ENCODE data around the gene BOC. TPM values are rescaled to one million over a fixed set of nuclear protein-coding genes. Genes with fewer than 3 reads are reported as not detected.

BOC gene
- total RNA-seq, 2 donors from 2014 or later = 23.4 to 33.4 TPM

DNA sequence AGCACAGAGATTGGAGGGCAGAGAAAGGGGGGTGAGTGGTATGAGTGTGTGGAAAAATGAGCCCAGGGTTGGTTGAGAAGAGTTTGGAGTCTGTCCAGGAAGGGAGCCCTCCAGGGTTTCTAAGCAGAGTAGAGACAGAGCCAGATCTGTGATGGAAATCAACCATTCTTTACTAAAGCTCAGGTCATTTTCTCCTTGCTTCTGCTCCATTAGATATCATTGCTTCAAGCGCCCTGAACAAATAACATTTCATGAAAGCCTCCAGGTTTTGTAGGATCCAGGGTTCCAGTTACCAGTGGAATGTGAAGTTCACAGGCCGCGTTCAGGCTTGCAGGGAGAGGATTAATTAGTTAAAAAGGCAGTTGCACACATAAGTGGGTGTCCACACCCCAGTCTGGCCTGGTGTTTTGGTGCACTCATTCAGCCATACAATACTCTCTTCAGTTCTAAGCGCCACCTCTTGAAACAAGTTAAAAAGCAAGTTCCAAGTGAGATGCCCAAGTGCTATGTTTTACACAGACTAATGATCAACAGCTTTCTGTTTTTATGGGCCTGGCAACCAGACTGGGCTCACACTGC, 16.4 kb upstream of the BOC start:
- Histone ChIP-seq H3K4me1 (ENCODE audit: control insufficient read depth in 1 of 2, low read depth in 2 of 2) (peaks cover 7 to 10% of the 10 kb centered on the region in 2 donors), H3K27me3 (replicated peaks; ENCODE audit: insufficient read depth) (no peaks in the 10 kb centered on the region), H3K4me3 (no peak overlapping the region), H3K9me3 (no peaks in the 10 kb centered on the region), H3K27ac (no peak overlapping the region), H3K36me3 (no peaks in the 10 kb centered on the region)
- ATAC-seq (ENCODE audit: insufficient number of reproducible peaks, low FRiP score, low read depth) (no peak), DNase-seq (ENCODE audit: low spot score) (no peak)
- TF ChIP-seq, protein P1, sequence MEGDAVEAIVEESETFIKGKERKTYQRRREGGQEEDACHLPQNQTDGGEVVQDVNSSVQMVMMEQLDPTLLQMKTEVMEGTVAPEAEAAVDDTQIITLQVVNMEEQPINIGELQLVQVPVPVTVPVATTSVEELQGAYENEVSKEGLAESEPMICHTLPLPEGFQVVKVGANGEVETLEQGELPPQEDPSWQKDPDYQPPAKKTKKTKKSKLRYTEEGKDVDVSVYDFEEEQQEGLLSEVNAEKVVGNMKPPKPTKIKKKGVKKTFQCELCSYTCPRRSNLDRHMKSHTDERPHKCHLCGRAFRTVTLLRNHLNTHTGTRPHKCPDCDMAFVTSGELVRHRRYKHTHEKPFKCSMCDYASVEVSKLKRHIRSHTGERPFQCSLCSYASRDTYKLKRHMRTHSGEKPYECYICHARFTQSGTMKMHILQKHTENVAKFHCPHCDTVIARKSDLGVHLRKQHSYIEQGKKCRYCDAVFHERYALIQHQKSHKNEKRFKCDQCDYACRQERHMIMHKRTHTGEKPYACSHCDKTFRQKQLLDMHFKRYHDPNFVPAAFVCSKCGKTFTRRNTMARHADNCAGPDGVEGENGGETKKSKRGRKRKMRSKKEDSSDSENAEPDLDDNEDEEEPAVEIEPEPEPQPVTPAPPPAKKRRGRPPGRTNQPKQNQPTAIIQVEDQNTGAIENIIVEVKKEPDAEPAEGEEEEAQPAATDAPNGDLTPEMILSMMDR (IDR thresholded peaks at IDR 0.05) = no peak

DNA sequence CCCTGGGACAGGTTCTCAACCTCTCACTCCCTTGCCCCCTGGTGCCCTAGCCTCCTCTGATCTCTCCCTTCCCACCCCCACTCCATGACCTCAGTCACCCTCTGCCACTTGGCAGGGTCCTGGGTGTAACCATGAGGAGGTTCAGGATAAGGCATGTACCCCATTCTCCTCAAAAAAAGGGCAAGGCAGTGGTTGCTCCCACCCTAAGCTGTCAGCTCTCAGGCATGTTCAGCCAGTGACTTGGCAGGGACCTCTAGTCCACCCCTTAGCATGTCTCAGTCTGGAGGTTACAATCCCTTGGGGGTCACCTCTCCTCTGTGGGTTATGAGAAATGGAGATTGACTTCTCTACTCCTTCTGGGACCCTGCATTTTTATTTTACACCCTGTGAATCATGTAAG, 11.0 kb upstream of the BOC start:
- DNase-seq (ENCODE audit: low spot score) (no peak), ATAC-seq (ENCODE audit: insufficient number of reproducible peaks, low FRiP score, low read depth) (no peak)

DNA sequence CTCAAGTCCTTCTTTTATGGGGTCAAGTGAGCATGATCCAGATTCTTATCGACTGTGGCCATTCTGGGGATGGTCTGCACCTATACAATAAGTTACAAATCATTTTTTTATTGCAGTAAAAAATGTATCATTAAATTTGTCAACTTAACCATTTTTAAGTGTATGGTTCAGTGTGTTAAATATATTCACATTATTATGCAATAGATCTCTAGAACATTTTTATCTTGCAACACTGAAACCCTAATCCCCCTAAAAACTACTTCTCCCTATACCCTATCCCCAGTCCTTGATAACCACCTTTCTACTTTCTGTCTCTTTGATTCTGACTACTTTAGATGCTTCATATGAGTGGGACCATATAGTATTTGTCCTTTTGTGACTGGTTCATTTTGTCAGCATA, 10.4 kb upstream of the BOC start:
- DNase-seq (ENCODE audit: low spot score) (no peak), ATAC-seq (ENCODE audit: insufficient number of reproducible peaks, low FRiP score, low read depth) (no peak)
- TF ChIP-seq, protein P1 (IDR thresholded peaks at IDR 0.05) = no peak
- Histone ChIP-seq H3K36me3 (no peaks in the 10 kb centered on the region), H3K9me3 (no peaks in the 10 kb centered on the region), H3K4me3 (no peak overlapping the region), H3K4me1 (ENCODE audit: control insufficient read depth in 1 of 2, low read depth in 2 of 2) (no peaks in the 10 kb centered on the region), H3K27ac (no peak overlapping the region), H3K27me3 (replicated peaks; ENCODE audit: insufficient read depth) (no peaks in the 10 kb centered on the region)

More for the DNA sequence above, 11.0 kb upstream of the BOC start:
- Histone ChIP-seq H3K4me1 (ENCODE audit: control insufficient read depth in 1 of 2, low read depth in 2 of 2) (no peaks in the 10 kb centered on the region), H3K27ac (no peak overlapping the region), H3K9me3 (no peaks in the 10 kb centered on the region), H3K27me3 (replicated peaks; ENCODE audit: insufficient read depth) (no peaks in the 10 kb centered on the region), H3K36me3 (no peaks in the 10 kb centered on the region), H3K4me3 (no peak overlapping the region)
- TF ChIP-seq, protein P1 (IDR thresholded peaks at IDR 0.05) = no peak

DNA sequence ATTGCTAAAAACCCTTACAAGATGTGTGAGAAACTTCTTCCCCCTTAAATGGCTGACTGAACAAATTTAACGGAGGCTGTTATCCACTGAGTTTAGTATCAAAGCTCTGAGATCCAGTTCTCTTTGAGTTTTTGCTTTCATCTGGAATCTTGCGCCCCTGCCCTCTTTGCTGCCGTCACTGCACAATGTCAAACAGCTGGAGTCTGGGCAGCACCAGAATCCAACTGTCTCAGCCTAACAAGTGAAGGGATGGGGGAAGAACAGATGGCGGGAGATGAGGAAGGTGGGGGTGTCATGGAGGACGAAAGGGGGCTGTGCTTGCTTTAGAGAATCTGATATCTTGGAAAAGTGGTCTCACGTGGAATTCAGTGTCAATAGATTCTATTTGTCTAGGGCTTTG, 7.0 kb upstream of the BOC start:
- Histone ChIP-seq H3K27me3 (replicated peaks; ENCODE audit: insufficient read depth) (no peaks in the 10 kb centered on the region), H3K36me3 (no peaks in the 10 kb centered on the region), H3K4me1 (ENCODE audit: control insufficient read depth in 1 of 2, low read depth in 2 of 2) (no peaks in the 10 kb centered on the region), H3K4me3 (no peak overlapping the region), H3K27ac (no peak overlapping the region), H3K9me3 (no peaks in the 10 kb centered on the region)
- no peak for DNase-seq (ENCODE audit: low spot score)
- ATAC-seq (ENCODE audit: insufficient number of reproducible peaks, low FRiP score, low read depth) = no peak
- TF ChIP-seq, protein P1 (IDR thresholded peaks at IDR 0.05) = no peak

DNA sequence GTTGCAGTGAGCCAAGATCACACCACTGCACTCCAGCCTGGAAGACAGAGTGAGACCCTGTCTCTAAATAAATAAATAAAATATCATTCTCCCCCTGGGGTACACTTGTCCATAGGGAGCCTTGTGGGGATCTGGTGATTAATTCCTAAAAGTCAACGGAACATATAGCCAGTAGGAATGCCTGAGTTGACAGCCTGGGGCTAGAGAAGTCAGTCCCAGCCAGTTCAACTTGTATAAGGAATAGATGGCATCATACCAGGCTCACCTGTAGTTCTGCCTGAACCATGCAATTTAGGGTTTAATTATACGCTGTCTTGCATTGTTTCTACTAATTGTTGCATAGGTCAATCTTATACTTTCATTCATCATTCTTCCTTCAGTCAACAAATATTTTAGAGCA, 5.9 kb upstream of the BOC start:
- TF ChIP-seq, protein P1 (IDR thresholded peaks at IDR 0.05) = no peak
- Histone ChIP-seq H3K9me3 (no peaks in the 10 kb centered on the region), H3K4me3 (no peak overlapping the region), H3K4me1 (ENCODE audit: control insufficient read depth in 1 of 2, low read depth in 2 of 2) (no peaks in the 10 kb centered on the region), H3K27ac (no peak overlapping the region), H3K36me3 (no peaks in the 10 kb centered on the region), H3K27me3 (replicated peaks; ENCODE audit: insufficient read depth) (no peaks in the 10 kb centered on the region)
- DNase-seq (ENCODE audit: low spot score) (no peak), ATAC-seq (ENCODE audit: insufficient number of reproducible peaks, low FRiP score, low read depth) (no peak)

All from thoracic aorta (tissue), 2 donors.